ENCODE data around the gene GOLGA6B. TPM values are rescaled to one million over a fixed set of nuclear protein-coding genes. Genes with fewer than 3 reads are reported as not detected.

GOLGA6B gene
- total RNA-seq, 1 experiment from 2014 or later: 0.33 TPM

GRCh38 chr15:72690938-72691337, 36.4 kb downstream of the GOLGA6B start:
- H3K4ac ChIP-seq (ENCODE audit: low read depth, low read length): no peak overlapping the region
- no peak overlapping the region for H3K4me2 ChIP-seq (ENCODE audit: insufficient read depth, insufficient read length, low read length)
- H3K23ac ChIP-seq (ENCODE audit: insufficient read length, low read depth, low read length): no peak overlapping the region
- H3K18ac ChIP-seq (ENCODE audit: insufficient read length, low read depth, low read length): no peak overlapping the region
- no peak overlapping the region for H2AFZ ChIP-seq (ENCODE audit: low read length)
- H3K56ac ChIP-seq (ENCODE audit: insufficient read length, low read depth, low read length): no peak overlapping the region
- H2BK120ac ChIP-seq (ENCODE audit: low read depth, low read length, poor library complexity, severe bottlenecking): no peak overlapping the region
- H3K27me3 ChIP-seq (ENCODE audit: insufficient read depth, low read length): no peaks in the 10 kb centered on the region
- H2BK12ac ChIP-seq (ENCODE audit: insufficient read length, low read depth, low read length): no peak overlapping the region
- no peaks in the 10 kb centered on the region; the same call in 1 of the 2 replicates for H3K79me2 ChIP-seq (ENCODE audit: insufficient read depth, low read length)
- no peaks in the 10 kb centered on the region for H3K23me2 ChIP-seq (ENCODE audit: insufficient read length, low read depth, low read length, poor library complexity, severe bottlenecking)
- H4K8ac ChIP-seq (replicated peaks; ENCODE audit: insufficient read length, low read depth, low read length): no peak overlapping the region
- no peak overlapping the region for H4K5ac ChIP-seq (ENCODE audit: insufficient read length, low read depth, low read length)
- H2AK5ac ChIP-seq (ENCODE audit: insufficient read length, low read length): no peak overlapping the region
- H3K9me3 ChIP-seq (ENCODE audit: control insufficient read depth, low read depth, low read length): no peaks in the 10 kb centered on the region
- H3K14ac ChIP-seq (ENCODE audit: insufficient read depth, low read length): no peak overlapping the region
- no peak overlapping the region for H2BK5ac ChIP-seq (ENCODE audit: insufficient read length, low read length)
- DNase-seq: no peak
- no peak overlapping the region for H2BK20ac ChIP-seq (ENCODE audit: low read depth, low read length, poor library complexity, severe bottlenecking)
- Mint-ChIP-seq H3K9me3 (no peaks in the 10 kb centered on the region; a peak in 1 of 5 replicates), H3K27ac (no peak overlapping the region), H3K4me3 (no peak overlapping the region), H3K27me3 (ENCODE audit: low read depth) (no peaks in the 10 kb centered on the region), H3K4me1 (no peaks in the 10 kb centered on the region), H3K36me3 (ENCODE audit: insufficient read depth in 1 of 3, low read depth in 3 of 3) (peaks cover 0 to 8% (median 1%) of the 10 kb centered on the region in 3 experiments; a peak in 2 of 7 replicates)
- no peak overlapping the region for H3K9ac ChIP-seq (ENCODE audit: extremely low read depth, insufficient read length, low read length)
- H4K20me1 ChIP-seq (ENCODE audit: control insufficient read depth, insufficient read depth, insufficient read length): no peaks in the 10 kb centered on the region
- H3K79me1 ChIP-seq (ENCODE audit: insufficient read depth, low read depth, low read length, poor library complexity, severe bottlenecking): no peaks in the 10 kb centered on the region
- H3K27ac ChIP-seq (ENCODE audit: insufficient read length, low read depth, low read length): no peak overlapping the region
- no CpG with 5 or more reads among the region's 5 CpGs for WGBS (ENCODE audit: extremely low coverage, insufficient read length, low lambda C conversion rate)
- no peak overlapping the region for H4K91ac ChIP-seq (ENCODE audit: insufficient read length, low read depth, low read length)
- no peak overlapping the region for H3T11ph ChIP-seq (ENCODE audit: low read length)
- H3K4me1 ChIP-seq (ENCODE audit: insufficient read depth, low read length): no peaks in the 10 kb centered on the region; the same call in 1 of the 2 replicates
- no peak for TF ChIP-seq CTCF (conservative IDR thresholded peaks at IDR 0.05)
- H2BK15ac ChIP-seq (ENCODE audit: low read depth, low read length): no peak overlapping the region

All from H9 (cell line).